ENCODE results near the gene NAGA. TPM values are rescaled to one million over a fixed set of nuclear protein-coding genes. Genes with fewer than 3 reads are reported as not detected.

NAGA gene
- total RNA-seq, 1 donor from 2014 or later = 38.8 TPM

DNA sequence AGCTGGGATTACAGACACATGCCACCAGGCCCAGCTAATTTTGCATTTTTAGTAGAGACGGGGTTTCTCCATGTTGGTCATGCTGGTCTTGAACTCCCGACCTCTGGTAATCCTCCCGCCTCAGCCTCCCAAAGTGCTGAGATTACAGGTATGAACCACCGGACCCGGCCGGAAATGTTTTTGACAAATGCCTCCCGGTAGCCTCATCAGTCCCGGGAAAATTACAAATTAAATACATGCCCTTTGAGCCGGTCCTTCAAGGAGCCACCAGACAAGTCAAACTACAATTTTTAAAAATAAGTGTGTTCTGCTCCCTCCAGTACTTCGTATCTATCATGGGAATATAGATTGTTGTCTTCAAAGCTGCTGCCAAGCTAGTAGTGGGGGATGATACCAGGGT is 54.5 kb downstream of the NAGA start:
- Mint-ChIP-seq H3K27ac (no peak overlapping the region), H3K36me3 (ENCODE audit: low read depth) (peaks cover 7% of the 10 kb centered on the region), H3K27me3 (ENCODE audit: low read depth) (peaks cover 16% of the 10 kb centered on the region), H3K4me3 (ENCODE audit: low read depth) (no peak overlapping the region), H3K9me3 (peaks cover 6% of the 10 kb centered on the region), H3K4me1 (ENCODE audit: low read depth) (no peaks in the 10 kb centered on the region)
- intact Hi-C loops (cut with micrococcal nuclease) = no loop called here
- no peak for DNase-seq (ENCODE audit: low spot score)

DNA sequence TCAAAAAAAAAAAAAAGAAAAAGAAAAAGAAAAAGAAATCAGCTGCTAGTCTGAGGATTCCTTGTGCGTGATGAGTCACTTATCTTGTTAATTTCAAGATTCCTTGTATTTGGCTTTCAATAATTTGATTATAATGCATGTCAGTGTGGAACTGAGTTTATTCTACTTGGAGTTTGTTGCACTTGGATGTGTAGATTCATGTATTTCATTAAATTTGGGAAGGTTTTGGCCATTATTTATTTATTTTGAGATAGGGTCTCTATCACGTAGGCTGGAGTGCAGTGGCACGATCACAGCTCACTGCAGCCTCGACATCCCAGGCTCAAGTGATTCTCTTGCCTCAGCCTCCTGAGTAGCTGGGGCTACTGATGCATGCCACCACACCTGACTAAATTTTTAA is 57.2 kb downstream of the NAGA start:
- H3K4me3 Mint-ChIP-seq (ENCODE audit: low read depth) = no peak overlapping the region
- H3K27ac Mint-ChIP-seq = no peak overlapping the region
- H3K36me3 Mint-ChIP-seq (ENCODE audit: low read depth) = peaks cover 3% of the 10 kb centered on the region
- no peak for DNase-seq (ENCODE audit: low spot score)
- peaks cover 10% of the 10 kb centered on the region for H3K27me3 Mint-ChIP-seq (ENCODE audit: low read depth)
- no peaks in the 10 kb centered on the region for H3K4me1 Mint-ChIP-seq (ENCODE audit: low read depth)
- peaks cover 25% of the 10 kb centered on the region for H3K9me3 Mint-ChIP-seq
- intact Hi-C loops (cut with micrococcal nuclease) = no loop called here

DNA sequence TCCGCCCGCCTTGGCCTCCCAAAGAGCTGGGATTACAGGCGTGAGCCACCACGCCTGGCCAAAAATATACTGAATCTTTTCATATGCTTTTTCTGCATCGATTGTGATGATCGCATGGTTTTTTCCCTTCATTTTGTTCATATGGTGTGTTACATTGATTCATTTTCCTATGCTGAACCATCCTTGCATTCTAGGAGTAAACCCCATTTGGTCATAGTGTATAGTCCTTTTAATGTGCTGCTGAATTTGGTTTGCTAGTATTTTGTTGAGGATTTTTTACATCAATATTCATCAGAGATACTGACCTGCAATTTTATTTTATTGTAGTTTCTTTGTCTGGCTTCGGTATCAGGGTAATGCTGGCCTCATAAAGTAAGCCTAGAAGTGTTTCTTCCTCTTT is 59.8 kb downstream of the NAGA start:
- DNase-seq (ENCODE audit: low spot score) = no peak
- intact Hi-C loops (cut with micrococcal nuclease) = no loop called here
- Mint-ChIP-seq H3K4me1 (ENCODE audit: low read depth) (peaks cover 7% of the 10 kb centered on the region), H3K4me3 (ENCODE audit: low read depth) (no peak overlapping the region), H3K36me3 (ENCODE audit: low read depth) (peaks cover 7% of the 10 kb centered on the region), H3K27me3 (ENCODE audit: low read depth) (peaks cover 2% of the 10 kb centered on the region), H3K9me3 (peaks cover 32% of the 10 kb centered on the region), H3K27ac (no peak overlapping the region)

Other genes starting within 250 kb of the NAGA start
- 191 and 202 TPM in 2 replicates for gene SREBF2, start 237.7 kb downstream of the NAGA start, total RNA-seq
- gene SHISA8, start 155.7 kb downstream of the NAGA start, total RNA-seq = 1.0 and 1.7 TPM in 2 replicates
- 2.7 and 3.1 TPM in 2 replicates for gene TNFRSF13C, start 144.0 kb downstream of the NAGA start, total RNA-seq
- 58.6 and 59.3 TPM in 2 replicates for gene CENPM, start 123.7 kb downstream of the NAGA start, total RNA-seq
- 7.1 and 8.5 TPM in 2 replicates for gene SEPTIN3, start 101.4 kb downstream of the NAGA start, total RNA-seq
- 1.3 and 1.6 TPM in 2 replicates for gene WBP2NL, start 72.0 kb downstream of the NAGA start, total RNA-seq
- gene PHETA2, start 3.4 kb upstream of the NAGA start, total RNA-seq = 5.6 and 5.7 TPM in 2 replicates
- gene SMDT1, start 8.9 kb upstream of the NAGA start, total RNA-seq = 65.1 and 69.7 TPM in 2 replicates
- gene NDUFA6, start 20.0 kb upstream of the NAGA start, total RNA-seq = 92.4 and 95.1 TPM in 2 replicates
- gene CYP2D6, start 60.0 kb upstream of the NAGA start, total RNA-seq = 3.5 and 3.6 TPM in 2 replicates
- 70.5 and 74.3 TPM in 2 replicates for gene TCF20, start 199.8 kb upstream of the NAGA start, total RNA-seq